Dermis blood vessel endothelial cell (primary cell): ENCODE results near the gene NPHS1. TPM values are rescaled to one million over a fixed set of nuclear protein-coding genes. Genes with fewer than 3 reads are reported as not detected.
"Not testable (repeated sequence)": the region's sequence is repeated elsewhere in the genome, so short reads cannot be mapped to it uniquely, and the experiment has no call there.

Experiments used
- DNase-seq: peaks from one replicate; pipeline ENCODE4 v3.0.0; 2010
- total RNA-seq: library from RNA; depleted of rRNA; stranded (reverse); fragments of >200 nt; gene quantifications from 2 replicates; pipeline ENCODE4 v1.2.3, GENCODE V29; 2014

Gene NPHS1
- total RNA-seq, 1 donor from 2014 or later: not detected

GRCh38 chr19:35846038-35846668, 6.2 kb downstream of the NPHS1 start:
- no peak for DNase-seq

GRCh38 chr19:35845215-35846037, 6.9 kb downstream of the NPHS1 start:
- no peak for DNase-seq

- DNase-seq: no peak
These were observed 7.7 kb downstream of the NPHS1 start for GRCh38 chr19:35844482-35845214.

GRCh38 chr19:35843676-35844481, 8.4 kb downstream of the NPHS1 start:
- DNase-seq: no peak

GRCh38 chr19:35842666-35843272, 9.5 kb downstream of the NPHS1 start:
- DNase-seq: no peak

GRCh38 chr19:35841961-35842595, 10.2 kb downstream of the NPHS1 start:
- no peak for DNase-seq

GRCh38 chr19:35836096-35836495, 16.2 kb downstream of the NPHS1 start:
- not testable (repeated sequence) for DNase-seq

- DNase-seq: no peak
These were observed 18.3 kb downstream of the NPHS1 start for GRCh38 chr19:35833972-35834371.

- no peak for DNase-seq
These were observed 20.2 kb downstream of the NPHS1 start for GRCh38 chr19:35832054-35832453.

GRCh38 chr19:35830986-35831385, 21.3 kb downstream of the NPHS1 start:
- no peak for DNase-seq

GRCh38 chr19:35828692-35829301, 23.5 kb downstream of the NPHS1 start:
- peak; percentile 81 for DNase-seq

GRCh38 chr19:35824150-35824549, 28.2 kb downstream of the NPHS1 start:
- no peak for DNase-seq

GRCh38 chr19:35822579-35822978, 29.7 kb downstream of the NPHS1 start:
- DNase-seq: no peak

- no peak for DNase-seq
These were observed 33.9 kb downstream of the NPHS1 start for GRCh38 chr19:35818445-35818844.

GRCh38 chr19:35816846-35817245, 35.5 kb downstream of the NPHS1 start:
- no peak for DNase-seq

- DNase-seq: no peak
These were observed 36.0 kb downstream of the NPHS1 start for GRCh38 chr19:35816262-35816661.

GRCh38 chr19:35813043-35813890, 39.0 kb downstream of the NPHS1 start:
- no peak for DNase-seq

GRCh38 chr19:35812220-35813042, 39.9 kb downstream of the NPHS1 start, which contains the start of gene PRODH2:
TSS of gene PRODH2 (minus strand) at chr19:35812845. CDS start at chr19:35812805, 40 bp downstream.
- no peak for DNase-seq
